ENCODE results near the gene C1QTNF7. TPM values are rescaled to one million over a fixed set of nuclear protein-coding genes. Genes with fewer than 3 reads are reported as not detected.

Gene C1QTNF7
- total RNA-seq, 1 donor, result 0.18 TPM

DNA sequence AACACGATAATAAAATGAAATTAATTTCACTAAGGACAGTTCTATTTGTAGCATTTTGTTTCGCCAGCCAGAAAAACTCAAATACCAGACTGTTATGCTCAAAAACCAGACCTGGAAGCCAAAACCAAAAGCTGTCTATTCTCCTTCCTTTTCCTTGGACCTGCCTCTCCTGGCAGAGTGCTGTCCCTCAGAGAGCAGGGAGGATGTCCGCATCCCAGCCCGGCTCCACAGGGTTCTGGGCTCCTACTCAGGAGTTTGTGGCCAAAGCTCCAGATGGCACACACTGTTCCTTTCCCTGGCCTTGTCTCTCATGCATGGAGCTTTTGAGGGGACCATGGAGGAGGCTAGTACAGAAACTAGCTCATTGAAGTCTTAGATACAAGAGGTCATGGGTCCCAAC is 41.9 kb upstream of the C1QTNF7 start:
- TF ChIP-seq, protein P1, sequence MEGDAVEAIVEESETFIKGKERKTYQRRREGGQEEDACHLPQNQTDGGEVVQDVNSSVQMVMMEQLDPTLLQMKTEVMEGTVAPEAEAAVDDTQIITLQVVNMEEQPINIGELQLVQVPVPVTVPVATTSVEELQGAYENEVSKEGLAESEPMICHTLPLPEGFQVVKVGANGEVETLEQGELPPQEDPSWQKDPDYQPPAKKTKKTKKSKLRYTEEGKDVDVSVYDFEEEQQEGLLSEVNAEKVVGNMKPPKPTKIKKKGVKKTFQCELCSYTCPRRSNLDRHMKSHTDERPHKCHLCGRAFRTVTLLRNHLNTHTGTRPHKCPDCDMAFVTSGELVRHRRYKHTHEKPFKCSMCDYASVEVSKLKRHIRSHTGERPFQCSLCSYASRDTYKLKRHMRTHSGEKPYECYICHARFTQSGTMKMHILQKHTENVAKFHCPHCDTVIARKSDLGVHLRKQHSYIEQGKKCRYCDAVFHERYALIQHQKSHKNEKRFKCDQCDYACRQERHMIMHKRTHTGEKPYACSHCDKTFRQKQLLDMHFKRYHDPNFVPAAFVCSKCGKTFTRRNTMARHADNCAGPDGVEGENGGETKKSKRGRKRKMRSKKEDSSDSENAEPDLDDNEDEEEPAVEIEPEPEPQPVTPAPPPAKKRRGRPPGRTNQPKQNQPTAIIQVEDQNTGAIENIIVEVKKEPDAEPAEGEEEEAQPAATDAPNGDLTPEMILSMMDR (IDR thresholded peaks at IDR 0.05; ENCODE audit: insufficient read depth, low read length), result no peak
- DNase-seq (ENCODE audit: low read depth), result no peak
- H3K4me3 ChIP-seq (ENCODE audit: low read depth, low read length), result no peak overlapping the region

DNA sequence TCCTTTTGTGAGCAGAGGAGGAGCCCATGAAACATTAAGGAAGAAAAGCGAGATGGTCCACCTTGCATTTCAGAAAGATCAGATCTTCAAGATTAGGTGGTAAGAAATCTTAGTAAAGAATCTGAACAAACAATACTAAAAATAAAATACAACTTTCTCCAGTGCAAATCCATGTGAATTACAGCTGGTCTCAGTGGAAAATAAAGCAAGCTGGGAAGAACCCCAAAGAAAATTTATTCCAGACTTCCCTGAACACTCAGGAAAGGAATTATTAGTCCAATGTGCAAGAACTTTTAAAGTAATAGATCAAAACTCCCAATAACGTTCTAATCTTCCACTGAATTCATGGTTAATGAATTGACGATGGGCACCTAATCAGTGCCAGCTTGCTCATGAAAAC is 37.3 kb upstream of the C1QTNF7 start:
- TF ChIP-seq, protein P1 (IDR thresholded peaks at IDR 0.05; ENCODE audit: insufficient read depth, low read length), result no peak
- no peak for DNase-seq (ENCODE audit: low read depth)
- no peak overlapping the region for H3K4me3 ChIP-seq (ENCODE audit: low read depth, low read length)

DNA sequence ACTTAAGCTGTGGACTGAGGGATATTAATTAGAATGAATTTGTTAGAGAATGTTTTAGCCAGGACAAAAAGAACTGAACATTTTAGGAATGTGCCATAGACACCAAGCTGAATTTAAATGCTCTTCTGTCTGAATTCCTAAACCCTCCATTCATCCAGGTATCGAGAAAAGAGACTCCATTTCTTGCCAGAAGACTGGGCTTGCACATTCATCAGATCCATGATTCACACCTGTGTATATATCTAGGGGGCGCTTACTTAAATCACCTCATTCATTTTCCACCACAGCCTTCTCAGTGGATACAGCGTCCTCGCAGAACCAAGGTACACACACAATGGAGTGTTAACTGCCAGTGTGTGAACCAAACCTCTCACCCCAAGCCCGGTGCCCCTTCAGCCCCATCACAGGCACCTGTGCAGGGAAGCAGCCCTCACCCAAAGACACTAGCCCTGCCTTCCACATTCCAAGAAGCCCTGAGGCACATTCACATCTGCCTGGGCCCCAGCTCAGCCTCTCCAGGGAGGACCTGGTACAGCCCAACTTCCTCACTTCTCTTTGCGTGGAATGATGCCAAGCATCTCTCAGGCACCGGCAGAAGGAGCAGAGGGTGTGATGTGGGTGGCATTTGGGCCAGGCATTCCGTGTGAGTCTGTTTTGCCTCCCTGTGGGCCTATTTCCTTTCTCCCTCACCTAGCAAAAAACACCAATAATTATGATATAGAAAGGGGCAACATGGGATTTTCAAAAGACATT is 35.6 kb upstream of the C1QTNF7 start:
- no peak overlapping the region for H3K4me3 ChIP-seq (ENCODE audit: low read depth, low read length)
- no peak for DNase-seq (ENCODE audit: low read depth)
- TF ChIP-seq, protein P1 (IDR thresholded peaks at IDR 0.05; ENCODE audit: insufficient read depth, low read length), result no peak

DNA sequence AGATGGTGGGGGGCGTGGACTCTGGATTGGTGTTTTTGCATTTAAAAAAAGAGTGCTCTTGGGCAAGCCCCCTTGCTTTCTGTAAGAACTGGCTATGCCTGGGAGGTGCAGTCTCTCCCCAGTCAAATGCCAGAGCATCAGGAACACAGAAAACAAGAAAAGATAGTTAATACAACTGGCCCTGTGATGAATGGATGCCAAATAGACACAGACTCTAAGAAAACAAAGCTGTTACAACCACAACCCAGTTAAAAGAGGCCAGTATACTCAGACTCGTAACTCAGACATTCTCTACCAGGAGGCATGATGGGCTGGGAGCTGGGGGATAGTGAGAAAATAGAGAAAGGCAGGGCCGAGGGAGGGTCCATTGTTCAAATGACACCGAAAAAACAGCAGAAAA is 32.5 kb upstream of the C1QTNF7 start:
- DNase-seq (ENCODE audit: low read depth), result no peak
- H3K4me3 ChIP-seq (ENCODE audit: low read depth, low read length), result no peak overlapping the region
- TF ChIP-seq, protein P1 (IDR thresholded peaks at IDR 0.05; ENCODE audit: insufficient read depth, low read length), result no peak

DNA sequence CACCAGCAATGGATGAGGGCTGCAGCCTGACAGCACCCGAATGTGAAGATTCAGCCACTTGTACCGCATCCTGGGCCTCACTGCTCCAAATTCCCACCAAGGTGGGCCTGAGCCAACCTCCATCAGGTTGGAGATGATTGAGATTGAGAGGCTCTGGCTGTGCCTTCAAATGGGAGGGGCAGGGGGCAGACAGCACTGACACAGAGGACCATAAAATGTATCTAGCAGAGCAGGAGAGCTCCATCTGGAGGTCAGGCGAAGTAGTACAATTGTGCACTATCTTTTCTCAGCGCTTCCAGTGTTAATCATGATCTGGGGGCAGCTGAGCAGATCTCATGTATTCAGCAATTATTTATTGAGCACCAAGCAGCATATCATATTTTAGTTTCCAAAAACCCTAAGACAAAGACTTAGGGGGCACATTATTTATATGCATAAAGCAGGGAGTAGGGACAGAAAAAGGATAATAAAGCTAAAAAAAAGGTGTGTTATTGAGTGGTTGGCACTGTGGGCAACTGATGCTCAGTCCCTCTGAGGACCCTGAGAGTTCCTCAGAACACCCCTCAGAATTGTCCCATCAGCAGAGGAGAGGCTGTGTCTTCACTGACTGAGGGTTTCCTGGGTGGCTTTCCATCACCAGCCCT is 31.6 kb upstream of the C1QTNF7 start:
- DNase-seq (ENCODE audit: low read depth), result peak; percentile 45
- no peak overlapping the region for H3K4me3 ChIP-seq (ENCODE audit: low read depth, low read length)
- TF ChIP-seq, protein P1 (IDR thresholded peaks at IDR 0.05; ENCODE audit: insufficient read depth, low read length), result peak; percentile 65

DNA sequence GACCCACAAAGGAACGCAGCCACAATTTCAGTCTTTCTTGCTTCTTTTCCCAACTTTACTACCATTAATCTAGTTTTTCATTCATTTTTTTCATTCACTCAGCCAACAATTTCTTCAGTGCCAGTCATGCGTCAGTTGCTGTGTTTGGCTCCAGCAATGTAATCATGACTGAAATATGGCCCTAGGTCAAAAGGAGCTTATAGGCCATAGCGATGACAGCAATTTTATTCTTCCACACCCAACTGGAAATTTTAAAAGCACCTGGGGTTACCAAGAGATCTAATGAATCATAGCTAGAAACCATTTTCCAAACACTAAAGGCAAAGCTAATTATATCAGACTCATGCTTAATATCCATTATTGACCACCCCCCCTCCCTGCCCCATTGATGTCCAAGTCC is 29.8 kb upstream of the C1QTNF7 start:
- TF ChIP-seq, protein P1 (IDR thresholded peaks at IDR 0.05; ENCODE audit: insufficient read depth, low read length), result no peak
- H3K4me3 ChIP-seq (ENCODE audit: low read depth, low read length), result no peak overlapping the region
- no peak for DNase-seq (ENCODE audit: low read depth)
